GM18868 (cell line): Measurements from ENCODE around the gene ZNF10.

Experiments used
- ATAC-seq: cut with Tn5 transposase; IDR thresholded peaks from one replicate; pipeline ENCODE4 v1.9.1; 2021; ENCODE audit warnings: mild to moderate bottlenecking, moderate library complexity; ENCODE audit not compliant: unreplicated experiment

ZNF10 gene

GRCh38 chr12:133192847-133193246 is 62.4 kb downstream of the ZNF10 start:
- no peak for ATAC-seq

- no peak for ATAC-seq
These were observed 71.5 kb downstream of the ZNF10 start for GRCh38 chr12:133201888-133202287.

- no peak for ATAC-seq
These were observed 72.3 kb downstream of the ZNF10 start for GRCh38 chr12:133202493-133203343.

- ATAC-seq, result no peak
These were observed 73.2 kb downstream of the ZNF10 start for GRCh38 chr12:133203344-133204263.

- no peak for ATAC-seq
These were observed 73.8 kb downstream of the ZNF10 start for GRCh38 chr12:133204264-133204603.

- ATAC-seq, result no peak
These were observed 76.0 kb downstream of the ZNF10 start for GRCh38 chr12:133206390-133206789.
